Measurements from ENCODE around the gene PLD2.
"Not testable (repeated sequence)": the region's sequence is repeated elsewhere in the genome, so short reads cannot be mapped to it uniquely, and the experiment has no call there.

PLD2 gene

GRCh38 chr17:4795168-4795567 is 11.8 kb upstream of the PLD2 start:
- DNase-seq: no peak

- DNase-seq: no peak
These were observed 10.4 kb upstream of the PLD2 start for GRCh38 chr17:4796552-4796920.

GRCh38 chr17:4800462-4801196 is 6.3 kb upstream of the PLD2 start:
- no peak for DNase-seq

GRCh38 chr17:4802228-4802627 is 4.7 kb upstream of the PLD2 start, which contains the start of gene C17orf114:
Gene C17orf114 (minus strand): TSS chr17:4802328.
- no peak for DNase-seq

GRCh38 chr17:4806456-4806776 is 536 bp upstream of the PLD2 start:
- DNase-seq: no peak

GRCh38 chr17:4807605-4808377 is 839 bp downstream of the PLD2 start:
- no peak for DNase-seq

- DNase-seq: no peak
These were observed 1.4 kb downstream of the PLD2 start for GRCh38 chr17:4808378-4808767.

GRCh38 chr17:4810696-4811290 is 3.8 kb downstream of the PLD2 start:
- no peak for DNase-seq

GRCh38 chr17:4811471-4811870 is 4.5 kb downstream of the PLD2 start:
- no peak for DNase-seq

GRCh38 chr17:4812690-4813089 is 5.7 kb downstream of the PLD2 start:
- no peak for DNase-seq

- DNase-seq: no peak
These were observed 8.2 kb downstream of the PLD2 start for GRCh38 chr17:4815043-4815675.

GRCh38 chr17:4816826-4817225 is 9.9 kb downstream of the PLD2 start:
- DNase-seq: no peak

- no peak for DNase-seq
These were observed 11.3 kb downstream of the PLD2 start for GRCh38 chr17:4818276-4818675.

GRCh38 chr17:4822835-4823234 is 15.9 kb downstream of the PLD2 start:
- DNase-seq: no peak

GRCh38 chr17:4823373-4824089 is 16.6 kb downstream of the PLD2 start:
- no peak for DNase-seq

GRCh38 chr17:4827399-4827798 is 20.4 kb downstream of the PLD2 start:
- no peak for DNase-seq

GRCh38 chr17:4832829-4833177 is 25.9 kb downstream of the PLD2 start:
- DNase-seq: not testable (repeated sequence)

- DNase-seq: peak; percentile 35
These were observed 26.4 kb downstream of the PLD2 start, which contains the start of gene MINK1 for GRCh38 chr17:4833178-4833940. Gene MINK1 (plus strand): TSS chr17:4833340. CDS start chr17:4833584, 244 bp downstream.

- DNase-seq: no peak
These were observed 27.2 kb downstream of the PLD2 start for GRCh38 chr17:4833941-4834680.

- DNase-seq: no peak
These were observed 27.7 kb downstream of the PLD2 start for GRCh38 chr17:4834681-4835020.

GRCh38 chr17:4836221-4836620 is 29.3 kb downstream of the PLD2 start:
- no peak for DNase-seq

Measured in GF-D8 (cell line).